Activated T-helper 1 cell treated with anti-CD3 and anti-CD28 coated beads, Interleukin-12 subunit alpha, Interleukin-12 subunit beta, Interleukin-2, Interleukin-4 antibody, amounts not matched to agents 30 ng/mL and 10 ng/mL and 1 ng/mL, durations not matched to agents 14 hours and 24 hours and 36 hours (primary cell): ENCODE measurements around the gene BDNF. TPM values are rescaled to one million over a fixed set of nuclear protein-coding genes. Genes with fewer than 3 reads are reported as not detected.

Source experiments
- DNase-seq: peaks from one replicate; pipeline ENCODE4 v3.0.0; 2021; ENCODE audit warnings: low spot score
- H3K27ac Mint-ChIP-seq: one replicate; pipeline ENCODE4 v1.8.0; 2021; ENCODE audit warnings: mild to moderate bottlenecking, mixed read lengths
- H3K27me3 Mint-ChIP-seq: one replicate; pipeline ENCODE4 v1.8.0; 2022; ENCODE audit warnings: mild to moderate bottlenecking, moderate library complexity, mixed read lengths; ENCODE audit not compliant: insufficient read depth
- H3K36me3 Mint-ChIP-seq: one replicate; pipeline ENCODE4 v1.8.0; 2021; ENCODE audit warnings: low read depth, mixed read lengths
- H3K4me1 Mint-ChIP-seq: one replicate; pipeline ENCODE4 v1.8.0; 2021; ENCODE audit warnings: low read depth, mixed read lengths
- H3K4me3 Mint-ChIP-seq: one replicate; pipeline ENCODE4 v1.8.0; 2021; ENCODE audit warnings: mild to moderate bottlenecking, moderate library complexity, mixed read lengths
- H3K9me3 Mint-ChIP-seq: one replicate; pipeline ENCODE4 v1.8.0; 2021; ENCODE audit warnings: mixed read lengths
- intact Hi-C: fragments of 100-400 bp; cut with micrococcal nuclease; formaldehyde crosslinking; loops from one replicate; pipeline ENCODE4 v1.15.1; 2024
- total RNA-seq: library from RNA; stranded (reverse); gene quantifications from 2 replicates; pipeline ENCODE4 v1.2.3, GENCODE V29; 2022

Gene BDNF
- total RNA-seq, 1 donor from 2014 or later, result not detected

DNA sequence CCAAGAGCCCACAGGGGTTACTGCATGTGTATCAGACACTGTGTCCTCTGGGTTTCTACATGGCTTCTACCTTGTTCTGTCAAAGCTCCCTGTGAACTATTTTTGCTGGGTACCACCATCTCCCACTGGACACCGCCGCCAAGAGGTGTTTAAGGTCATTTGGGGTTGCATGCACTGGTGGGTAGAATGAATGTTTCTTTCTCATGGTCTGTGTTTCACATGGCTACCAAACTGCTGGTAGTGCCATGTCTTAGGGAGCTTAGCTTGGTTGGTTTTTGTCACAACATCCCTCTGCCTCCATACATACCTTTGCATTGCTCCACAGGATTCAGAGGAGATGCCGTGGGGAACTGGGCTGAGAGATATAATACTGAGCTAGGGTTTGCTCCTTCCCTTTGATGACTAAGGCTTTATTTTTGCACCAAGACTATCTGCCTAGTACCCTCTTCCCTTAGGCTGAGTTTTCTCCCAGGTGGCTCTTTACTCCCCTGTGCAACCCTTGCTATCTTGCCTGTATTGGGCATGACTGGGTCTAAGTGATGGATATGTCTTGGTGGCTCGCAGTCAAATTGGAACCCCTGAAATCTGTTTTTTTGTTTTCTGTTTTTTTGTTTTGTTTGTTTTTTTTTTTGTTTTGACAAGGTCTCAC lies 73.2 kb downstream of the BDNF start:
- H3K36me3 Mint-ChIP-seq, result no peaks in the 10 kb centered on the region
- H3K27ac Mint-ChIP-seq, result no peak overlapping the region
- H3K9me3 Mint-ChIP-seq, result no peaks in the 10 kb centered on the region
- H3K27me3 Mint-ChIP-seq, result no peaks in the 10 kb centered on the region
- DNase-seq, result no peak
- intact Hi-C loops, result no loop called here
- H3K4me3 Mint-ChIP-seq, result no peak overlapping the region
- no peaks in the 10 kb centered on the region for H3K4me1 Mint-ChIP-seq

DNA sequence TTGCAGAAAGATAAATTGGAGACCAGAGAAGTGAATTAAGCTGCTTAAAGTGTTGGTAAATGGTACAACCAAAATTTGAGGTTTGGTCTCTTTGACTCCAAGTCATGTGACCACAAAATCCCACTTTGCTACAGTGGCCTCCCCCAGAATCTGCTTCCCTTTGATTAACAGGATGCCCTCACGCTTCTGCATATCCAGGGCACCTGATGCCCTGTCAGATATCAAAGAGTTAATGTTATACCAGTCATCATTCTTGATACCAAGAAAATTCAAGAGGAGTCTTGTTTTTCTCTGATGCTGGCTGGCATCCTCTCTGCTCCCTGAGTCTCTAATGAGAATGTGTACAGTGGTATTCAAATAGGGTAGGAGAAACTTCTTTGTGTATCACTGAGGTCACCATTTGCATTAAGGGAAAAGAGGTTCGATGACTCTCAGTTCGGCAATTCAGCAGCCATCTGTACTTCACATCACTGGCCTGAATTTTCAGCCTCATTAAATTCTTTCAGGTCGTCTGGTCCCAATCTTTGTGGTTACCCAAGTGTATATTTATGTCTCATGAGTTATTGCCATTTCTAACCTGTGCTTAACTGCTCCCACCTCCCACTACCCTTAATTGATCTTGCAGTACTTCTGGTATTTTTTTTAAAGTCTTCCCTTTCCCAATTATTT lies 73.9 kb downstream of the BDNF start:
- no peak overlapping the region for H3K27ac Mint-ChIP-seq
- DNase-seq, result no peak
- no peaks in the 10 kb centered on the region for H3K9me3 Mint-ChIP-seq
- H3K27me3 Mint-ChIP-seq, result no peaks in the 10 kb centered on the region
- no peak overlapping the region for H3K4me3 Mint-ChIP-seq
- H3K36me3 Mint-ChIP-seq, result no peaks in the 10 kb centered on the region
- intact Hi-C loops, result no loop called here
- no peaks in the 10 kb centered on the region for H3K4me1 Mint-ChIP-seq

DNA sequence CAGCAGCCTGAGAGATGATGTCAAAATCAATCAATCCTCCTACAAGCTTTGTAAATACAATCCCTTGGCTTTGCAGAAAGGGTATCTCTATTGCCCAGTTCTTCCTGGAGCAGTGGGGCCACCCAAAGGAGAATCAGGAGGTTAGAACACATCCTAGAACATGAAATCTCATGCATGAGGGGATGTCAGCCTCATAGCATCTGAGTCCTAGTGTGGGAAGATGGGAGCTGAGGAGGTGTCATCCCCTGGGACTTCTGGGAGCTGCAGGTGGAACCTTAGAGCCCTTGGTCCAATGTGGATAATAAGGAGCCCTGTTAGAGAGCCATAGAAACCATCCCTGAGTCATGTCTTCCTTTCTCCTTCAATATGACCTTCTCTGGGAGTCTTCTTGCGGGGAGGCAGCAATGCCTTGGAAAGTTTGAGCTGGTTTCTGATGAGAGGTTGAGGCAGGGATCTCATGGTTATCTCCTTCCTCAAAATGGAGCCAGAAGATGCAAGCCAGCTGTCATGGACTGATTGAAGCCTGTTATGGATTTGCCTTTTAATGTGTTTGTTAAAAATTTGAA lies 74.8 kb downstream of the BDNF start:
- DNase-seq, result no peak
- H3K9me3 Mint-ChIP-seq, result no peaks in the 10 kb centered on the region

DNA sequence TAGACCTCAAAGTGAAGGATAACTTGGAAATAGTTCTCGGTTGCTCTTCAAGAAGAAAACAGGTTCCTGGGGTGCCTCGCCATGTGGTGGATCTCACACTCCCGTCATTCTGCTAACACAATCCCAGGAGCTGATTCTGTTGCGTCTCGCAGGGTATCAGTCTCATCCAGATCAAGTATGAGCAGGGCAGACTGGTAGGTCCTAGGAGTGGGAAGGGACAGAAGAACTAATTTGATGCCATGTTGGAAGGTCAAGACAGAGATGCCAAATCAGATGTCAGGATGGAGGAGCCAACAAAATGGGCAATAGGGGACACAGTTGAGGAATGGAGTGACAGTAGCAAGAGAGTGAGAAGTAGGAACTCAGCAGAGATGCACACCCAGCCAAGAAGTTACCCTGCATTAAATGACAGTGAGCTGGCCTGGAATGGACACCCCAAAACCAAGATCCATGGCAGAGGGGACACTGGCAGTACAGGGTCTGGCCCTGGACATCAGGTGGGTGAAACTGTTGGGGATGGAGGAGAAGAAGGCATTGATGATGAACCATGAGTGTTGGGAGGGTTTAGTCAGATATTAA lies 76.2 kb downstream of the BDNF start:
- DNase-seq, result no peak
- Mint-ChIP-seq H3K27ac (no peak overlapping the region), H3K36me3 (no peaks in the 10 kb centered on the region), H3K9me3 (no peaks in the 10 kb centered on the region), H3K4me1 (no peaks in the 10 kb centered on the region), H3K27me3 (no peaks in the 10 kb centered on the region), H3K4me3 (no peak overlapping the region)
- intact Hi-C loops, result no loop called here

More for the DNA sequence above, 74.8 kb downstream of the BDNF start:
- Mint-ChIP-seq H3K27ac (no peak overlapping the region), H3K4me3 (no peak overlapping the region), H3K27me3 (no peaks in the 10 kb centered on the region), H3K4me1 (no peaks in the 10 kb centered on the region), H3K36me3 (no peaks in the 10 kb centered on the region)
- intact Hi-C loops, result no loop called here

DNA sequence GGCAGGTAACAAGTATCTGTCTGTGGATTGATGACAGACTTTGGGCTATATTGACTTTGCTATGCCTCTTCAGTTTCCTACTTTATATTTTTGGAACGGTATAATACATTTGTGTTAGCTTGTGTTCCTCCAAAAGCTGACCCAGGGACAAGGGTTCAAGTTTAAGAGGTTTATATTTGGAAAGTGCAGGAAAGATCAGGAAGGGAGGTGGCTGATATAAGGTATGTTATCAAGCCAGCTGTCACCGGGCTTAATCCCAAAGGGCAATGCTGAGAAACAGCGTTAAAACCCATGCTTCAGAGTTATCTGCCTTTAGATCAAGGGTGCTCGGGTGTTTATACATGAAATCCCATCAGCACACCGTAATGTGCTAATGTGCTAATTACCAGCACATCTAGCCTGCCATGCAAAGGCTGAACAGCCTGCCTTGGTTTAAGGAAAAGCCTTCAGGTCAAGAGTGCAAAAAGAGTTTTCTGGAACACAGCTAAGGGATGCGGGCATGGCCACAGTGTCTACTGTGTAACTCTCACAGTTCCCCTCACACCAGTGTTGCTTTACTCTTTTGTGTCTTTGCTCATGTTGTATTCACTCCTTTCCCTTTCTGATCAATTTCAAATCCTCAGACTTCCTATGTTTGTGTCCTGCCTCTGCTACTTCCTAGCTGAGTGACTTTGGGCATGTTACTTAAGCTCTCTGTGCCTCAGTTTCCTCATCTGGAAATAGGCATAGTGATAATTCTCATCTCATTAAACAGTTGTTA lies 77.5 kb downstream of the BDNF start:
- Mint-ChIP-seq H3K36me3 (no peaks in the 10 kb centered on the region), H3K4me1 (no peaks in the 10 kb centered on the region), H3K27me3 (no peaks in the 10 kb centered on the region), H3K9me3 (no peaks in the 10 kb centered on the region), H3K27ac (no peak overlapping the region), H3K4me3 (no peak overlapping the region)
- intact Hi-C loops, result no loop called here
- DNase-seq, result no peak

DNA sequence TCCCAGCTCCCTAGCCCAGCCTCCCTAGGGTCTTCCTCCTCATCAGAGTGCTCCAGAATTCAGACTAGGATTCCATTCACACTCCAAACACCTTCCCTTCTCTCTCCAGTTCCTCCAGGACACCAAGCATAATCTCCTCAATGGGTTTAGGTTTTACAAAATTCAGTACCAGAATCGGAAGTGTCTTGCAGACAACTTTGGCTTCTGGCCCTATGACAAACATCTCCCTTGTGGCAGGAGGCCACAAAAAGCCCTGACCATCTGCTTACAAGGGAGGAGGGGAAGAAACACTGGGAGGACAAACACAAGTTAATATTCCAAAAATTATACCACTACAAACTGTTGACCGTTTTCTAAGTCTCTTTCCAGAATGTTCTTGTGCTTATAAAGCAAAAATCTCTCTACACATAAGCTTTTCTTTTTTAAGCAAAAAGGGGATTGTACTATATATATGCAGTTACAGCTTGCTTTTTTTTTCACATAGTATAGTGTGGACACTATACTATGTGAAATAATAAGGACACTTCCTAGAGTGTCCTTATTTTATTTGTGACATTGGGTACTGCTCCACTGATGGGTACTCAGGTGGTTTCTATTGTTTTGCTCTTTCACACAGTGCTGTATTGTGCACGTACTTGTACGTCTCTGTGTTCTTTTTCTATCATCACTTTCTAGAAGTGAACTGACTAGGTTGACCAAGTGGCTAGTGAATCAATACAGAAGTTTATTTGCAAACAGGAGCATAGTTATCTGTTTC lies 78.7 kb downstream of the BDNF start:
- no peak overlapping the region for H3K4me3 Mint-ChIP-seq
- DNase-seq, result no peak
- H3K27ac Mint-ChIP-seq, result no peak overlapping the region
- no peaks in the 10 kb centered on the region for H3K27me3 Mint-ChIP-seq
- H3K9me3 Mint-ChIP-seq, result no peaks in the 10 kb centered on the region
- intact Hi-C loops, result no loop called here
- no peaks in the 10 kb centered on the region for H3K36me3 Mint-ChIP-seq
- no peaks in the 10 kb centered on the region for H3K4me1 Mint-ChIP-seq

DNA sequence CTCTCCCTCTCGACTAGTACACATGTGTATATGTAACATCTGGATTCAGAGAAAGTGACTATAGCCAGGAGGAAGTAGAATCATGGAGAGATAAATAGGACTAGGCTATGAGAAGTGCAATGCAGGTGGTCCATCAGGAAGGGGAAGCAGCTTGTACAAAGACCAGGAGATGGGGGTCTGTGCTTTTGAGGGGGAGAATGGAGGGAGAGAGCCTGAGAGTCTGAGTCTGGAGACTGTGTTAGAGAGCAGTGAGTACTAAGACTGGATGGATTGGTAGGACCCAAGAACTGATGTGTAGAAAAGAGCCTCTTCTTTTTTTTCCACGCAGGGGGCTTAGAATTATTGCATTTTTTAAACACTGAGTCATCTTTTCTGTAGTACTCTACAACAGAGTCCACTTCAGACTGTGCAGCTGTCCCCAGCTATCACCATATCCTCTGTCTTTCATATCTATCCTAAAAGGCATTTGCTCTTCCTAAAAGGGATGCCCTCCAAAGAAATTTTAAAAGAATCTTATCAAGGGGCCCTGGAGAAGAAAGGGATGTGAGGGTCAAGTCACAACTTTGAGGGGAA lies 80.4 kb downstream of the BDNF start:
- Mint-ChIP-seq H3K9me3 (no peaks in the 10 kb centered on the region), H3K4me3 (no peak overlapping the region)

GRCh38 chr11:27619039-27619574 lies 81.1 kb downstream of the BDNF start:
- Mint-ChIP-seq H3K4me1 (no peaks in the 10 kb centered on the region), H3K27me3 (no peaks in the 10 kb centered on the region), H3K27ac (no peak overlapping the region), H3K9me3 (no peaks in the 10 kb centered on the region), H3K4me3 (no peak overlapping the region), H3K36me3 (no peaks in the 10 kb centered on the region)
- no peak for DNase-seq
- intact Hi-C loops, result no loop called here

More for the DNA sequence above, 80.4 kb downstream of the BDNF start:
- intact Hi-C loops, result no loop called here
- no peak for DNase-seq
- Mint-ChIP-seq H3K36me3 (no peaks in the 10 kb centered on the region), H3K27me3 (no peaks in the 10 kb centered on the region), H3K27ac (no peak overlapping the region), H3K4me1 (no peaks in the 10 kb centered on the region)

DNA sequence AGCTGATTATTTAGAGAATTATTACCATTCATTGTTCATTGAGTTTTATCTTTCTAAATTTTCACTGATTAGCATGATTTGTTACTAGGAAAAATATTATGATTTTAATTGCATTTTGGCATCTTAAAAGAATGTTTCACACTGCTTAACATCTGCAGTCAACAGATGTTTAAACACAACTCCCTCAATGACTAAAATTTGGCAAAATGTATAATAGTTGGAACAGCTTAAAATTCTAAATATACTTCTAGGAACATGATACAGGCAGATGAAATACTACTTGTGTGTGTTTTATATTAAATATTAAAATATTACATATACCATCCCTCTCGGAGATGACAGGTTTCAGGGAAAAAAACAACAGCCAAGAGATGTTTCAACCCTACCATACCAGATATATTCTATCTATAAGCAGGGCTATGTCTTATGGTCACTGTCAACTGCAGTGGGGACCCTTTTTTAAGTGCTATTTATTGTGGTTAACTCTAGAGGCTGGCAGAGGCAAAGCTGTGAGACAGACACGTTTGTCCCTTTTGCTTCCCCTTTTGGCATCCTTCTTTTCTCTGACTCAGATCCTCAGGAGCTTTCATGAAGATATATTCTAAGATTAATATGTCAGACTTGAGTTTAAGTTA lies 81.9 kb downstream of the BDNF start:
- Mint-ChIP-seq H3K9me3 (no peaks in the 10 kb centered on the region), H3K27me3 (no peaks in the 10 kb centered on the region), H3K4me3 (no peak overlapping the region), H3K27ac (no peak overlapping the region), H3K4me1 (no peaks in the 10 kb centered on the region), H3K36me3 (no peaks in the 10 kb centered on the region)
- intact Hi-C loops, result no loop called here
- no peak for DNase-seq

- Mint-ChIP-seq H3K36me3 (no peaks in the 10 kb centered on the region), H3K27me3 (no peaks in the 10 kb centered on the region), H3K9me3 (no peaks in the 10 kb centered on the region), H3K27ac (no peak overlapping the region), H3K4me3 (no peak overlapping the region), H3K4me1 (no peaks in the 10 kb centered on the region)
- no peak for DNase-seq
- intact Hi-C loops, result no loop called here
These were observed 83.5 kb downstream of the BDNF start for GRCh38 chr11:27616711-27617110.

- no peaks in the 10 kb centered on the region for H3K4me1 Mint-ChIP-seq
- no peak overlapping the region for H3K4me3 Mint-ChIP-seq
- no peaks in the 10 kb centered on the region for H3K36me3 Mint-ChIP-seq
- intact Hi-C loops, result no loop called here
- DNase-seq, result no peak
- no peaks in the 10 kb centered on the region for H3K9me3 Mint-ChIP-seq
- no peak overlapping the region for H3K27ac Mint-ChIP-seq
- no peaks in the 10 kb centered on the region for H3K27me3 Mint-ChIP-seq
These were observed 84.4 kb downstream of the BDNF start for GRCh38 chr11:27615833-27616232.
